Activated naive CD4-positive, alpha-beta T cell treated with anti-CD3 and anti-CD28 coated beads, Interleukin-2, amount 50 U/mL, for 72 hours (primary cell): ENCODE measurements around the gene EXTL2. TPM values are rescaled to one million over a fixed set of nuclear protein-coding genes. Genes with fewer than 3 reads are reported as not detected.
"Not testable (repeated sequence)": the region's sequence is repeated elsewhere in the genome, so short reads cannot be mapped to it uniquely, and the experiment has no call there.

Source experiments
- ATAC-seq, 2 donors: fragments of 150-1000 bp; cut with Tn5 transposase; 2 replicates each; pipeline ENCODE4 v1.10.0; 2021; ENCODE audit warnings: mild to moderate bottlenecking in 2 of 2, moderate library complexity in 2 of 2
- DNase-seq, 2 donors: peaks; one replicate each; pipeline ENCODE4 v3.0.0; 2021 to 2022; ENCODE audit warnings: low spot score in 2 of 2
- H3K27ac Mint-ChIP-seq, 2 donors: one replicate each; pipeline ENCODE4 v1.8.0; 2022; ENCODE audit warnings: mild to moderate bottlenecking in 2 of 2, mixed read lengths in 2 of 2
- H3K36me3 Mint-ChIP-seq, 2 donors: one replicate each; pipeline ENCODE4 v1.8.0; 2022; ENCODE audit warnings: mixed read lengths in 2 of 2
- H3K9me3 Mint-ChIP-seq, 2 donors: one replicate each; pipeline ENCODE4 v1.8.0; 2022; ENCODE audit warnings: mixed read lengths in 2 of 2
- total RNA-seq, 2 donors: library from RNA; stranded (reverse); gene quantifications; one replicate each; pipeline ENCODE4 v1.2.3, GENCODE V29; 2022

The EXTL2 gene
- total RNA-seq, 2 donors from 2014 or later = 5.3 to 9.0 TPM

GRCh38 chr1:100879422-100879821 lies 15.2 kb downstream of the EXTL2 start:
- H3K9me3 Mint-ChIP-seq = no peaks in the 10 kb centered on the region
- ATAC-seq (no peak), DNase-seq (no peak)
- H3K36me3 Mint-ChIP-seq = no peaks in the 10 kb centered on the region
- H3K27ac Mint-ChIP-seq = no peak overlapping the region

- no peak for DNase-seq
- Mint-ChIP-seq H3K36me3 (no peaks in the 10 kb centered on the region), H3K9me3 (no peaks in the 10 kb centered on the region), H3K27ac (no peak overlapping the region)
- ATAC-seq = no peak
Observed at GRCh38 chr1:100876291-100876690, 18.4 kb downstream of the EXTL2 start.

GRCh38 chr1:100875228-100875627 lies 19.4 kb downstream of the EXTL2 start:
- H3K9me3 Mint-ChIP-seq = no peaks in the 10 kb centered on the region
- ATAC-seq (no peak), DNase-seq (no peak)
- H3K36me3 Mint-ChIP-seq = no peaks in the 10 kb centered on the region
- no peak overlapping the region for H3K27ac Mint-ChIP-seq

GRCh38 chr1:100874433-100874832 lies 20.2 kb downstream of the EXTL2 start:
- DNase-seq (no peak), ATAC-seq (no peak)
- no peaks in the 10 kb centered on the region for H3K9me3 Mint-ChIP-seq
- no peak overlapping the region for H3K27ac Mint-ChIP-seq
- no peaks in the 10 kb centered on the region for H3K36me3 Mint-ChIP-seq

- DNase-seq = no peak
- Mint-ChIP-seq H3K9me3 (no peaks in the 10 kb centered on the region), H3K27ac (no peak overlapping the region), H3K36me3 (no peaks in the 10 kb centered on the region)
- no peak for ATAC-seq
Observed at GRCh38 chr1:100869996-100870395, 24.6 kb downstream of the EXTL2 start.

GRCh38 chr1:100868364-100868995 lies 26.2 kb downstream of the EXTL2 start:
- ATAC-seq (no peak), DNase-seq (no peak)
- no peak overlapping the region for H3K27ac Mint-ChIP-seq
- H3K36me3 Mint-ChIP-seq = no peaks in the 10 kb centered on the region
- no peaks in the 10 kb centered on the region for H3K9me3 Mint-ChIP-seq

- ATAC-seq (no peak), DNase-seq (no peak)
- Mint-ChIP-seq H3K9me3 (no peaks in the 10 kb centered on the region), H3K36me3 (no peaks in the 10 kb centered on the region), H3K27ac (no peak overlapping the region)
Observed at GRCh38 chr1:100866901-100867206, 27.8 kb downstream of the EXTL2 start.

- ATAC-seq (no peak), DNase-seq (no peak)
- no peaks in the 10 kb centered on the region for H3K9me3 Mint-ChIP-seq
- H3K36me3 Mint-ChIP-seq = no peaks in the 10 kb centered on the region
- H3K27ac Mint-ChIP-seq = no peak overlapping the region
Observed at GRCh38 chr1:100866041-100866900, 28.4 kb downstream of the EXTL2 start.

GRCh38 chr1:100862591-100862990 lies 32.1 kb downstream of the EXTL2 start:
- H3K36me3 Mint-ChIP-seq = no peaks in the 10 kb centered on the region
- DNase-seq (no peak), ATAC-seq (no peak)
- no peaks in the 10 kb centered on the region for H3K9me3 Mint-ChIP-seq
- H3K27ac Mint-ChIP-seq = no peak overlapping the region

- ATAC-seq = no peak
- no peak overlapping the region for H3K27ac Mint-ChIP-seq
- no peaks in the 10 kb centered on the region for H3K36me3 Mint-ChIP-seq
- no peaks in the 10 kb centered on the region for H3K9me3 Mint-ChIP-seq
- DNase-seq = no peak
Observed at GRCh38 chr1:100861379-100861778, 33.3 kb downstream of the EXTL2 start.

- ATAC-seq = no peak
- H3K9me3 Mint-ChIP-seq = no peaks in the 10 kb centered on the region
- no peaks in the 10 kb centered on the region for H3K36me3 Mint-ChIP-seq
- no peak overlapping the region for H3K27ac Mint-ChIP-seq
- no peak for DNase-seq
Observed at GRCh38 chr1:100860397-100860991, 34.1 kb downstream of the EXTL2 start.

GRCh38 chr1:100855116-100855515 lies 39.5 kb downstream of the EXTL2 start:
- ATAC-seq, H3K9me3 Mint-ChIP-seq, H3K27ac Mint-ChIP-seq, H3K36me3 Mint-ChIP-seq, DNase-seq: not testable (repeated sequence)

- Mint-ChIP-seq H3K9me3 (no peaks in the 10 kb centered on the region), H3K36me3 (no peaks in the 10 kb centered on the region), H3K27ac (no peak overlapping the region)
- no peak for DNase-seq
- ATAC-seq = no peak
Observed at GRCh38 chr1:100852976-100853375, 41.7 kb downstream of the EXTL2 start.

GRCh38 chr1:100851726-100852125 lies 42.9 kb downstream of the EXTL2 start:
- DNase-seq = no peak
- no peaks in the 10 kb centered on the region for H3K9me3 Mint-ChIP-seq
- ATAC-seq = no peak
- H3K27ac Mint-ChIP-seq = no peak overlapping the region
- H3K36me3 Mint-ChIP-seq = no peaks in the 10 kb centered on the region

- H3K27ac Mint-ChIP-seq = no peak overlapping the region
- H3K36me3 Mint-ChIP-seq = no peaks in the 10 kb centered on the region
- DNase-seq = no peak
- H3K9me3 Mint-ChIP-seq = peaks cover 0 to 4% of the 10 kb centered on the region in 2 donors
- ATAC-seq = no peak
Observed at GRCh38 chr1:100847361-100848082, 47.1 kb downstream of the EXTL2 start.

GRCh38 chr1:100843160-100843559 lies 51.5 kb downstream of the EXTL2 start:
- not testable (repeated sequence) for DNase-seq, H3K27ac Mint-ChIP-seq, H3K36me3 Mint-ChIP-seq, ATAC-seq
- peaks cover 0 to 11% of the 10 kb centered on the region in 2 donors for H3K9me3 Mint-ChIP-seq
